ENCODE results near the gene TIAM2.

- no peak for TF ChIP-seq CTCF (IDR thresholded peaks at IDR 0.05)
- no peak for TF ChIP-seq POLR2A (IDR thresholded peaks at IDR 0.05)
Observed at GRCh38 chr6:155186052-155186658, 191.0 kb downstream of the TIAM2 start.

Measured in adrenal gland (tissue), 5 donors.